Liver (tissue), 3 donors: ENCODE data around the gene PRRG3.

Experiments
- FOXA1 ChIP-seq: IDR thresholded peaks from 2 replicates; pipeline ENCODE4 v1.6.1; 2016; ENCODE audit warnings: antibody characterized with exemption
- GABPA ChIP-seq, 2 donors: IDR thresholded peaks in 1 of 2; conservative IDR thresholded peaks in 1 of 2; 2 replicates each; pipeline ENCODE4 v1.6.1; 2016; ENCODE audit warnings: antibody characterized with exemption in 2 of 2, mild to moderate bottlenecking in 1 of 2, moderate library complexity in 1 of 2
- HNF4A ChIP-seq, 2 donors: conservative IDR thresholded peaks; 2 replicates each; pipeline ENCODE4 v1.6.1; 2016; ENCODE audit warnings: antibody characterized with exemption in 2 of 2, mild to moderate bottlenecking in 2 of 2
- JUND ChIP-seq, 2 donors: IDR thresholded peaks; 2 replicates each; pipeline ENCODE4 v1.6.1; 2016; ENCODE audit warnings: antibody characterized with exemption in 2 of 2
- RAD21 ChIP-seq, 2 donors: IDR thresholded peaks; 2 replicates each; pipeline ENCODE4 v1.6.1; 2016; ENCODE audit warnings: antibody characterized with exemption in 2 of 2, mild to moderate bottlenecking in 2 of 2
- RXRA ChIP-seq, 2 donors: IDR thresholded peaks; 2 replicates each; pipeline ENCODE4 v1.6.1; 2017 to 2018; ENCODE audit warnings: antibody characterized with exemption in 2 of 2, mild to moderate bottlenecking in 1 of 2
- SP1 ChIP-seq: IDR thresholded peaks from 2 replicates; pipeline ENCODE4 v1.6.1; 2018; ENCODE audit warnings: antibody characterized with exemption, mild to moderate bottlenecking
- TAF1 ChIP-seq: conservative IDR thresholded peaks from 2 replicates; pipeline ENCODE4 v1.6.1; 2016; ENCODE audit warnings: antibody characterized with exemption, mild to moderate bottlenecking
- YY1 ChIP-seq: IDR thresholded peaks from 2 replicates; pipeline ENCODE4 v1.6.1; 2016; ENCODE audit warnings: antibody characterized with exemption, mild to moderate bottlenecking
- TF ChIP-seq, protein P1 (sequence below): fragments of 150-350 bp; IDR thresholded peaks from 2 replicates; pipeline ENCODE4 v1.5.1; 2017; ENCODE audit warnings: improper control_type of control experiment, low read depth, low read length; ENCODE audit not compliant: missing input control
- TF ChIP-seq, protein P2 (sequence below): IDR thresholded peaks from 2 replicates; pipeline ENCODE4 v1.6.1; 2016; ENCODE audit warnings: antibody characterized with exemption
- TF ChIP-seq, protein P3 (sequence below): IDR thresholded peaks from 2 replicates; pipeline ENCODE4 v1.6.1; 2016; ENCODE audit warnings: antibody characterized with exemption, mild to moderate bottlenecking
- donor health status: healthy.
- donor health status: healthy.

DNA sequence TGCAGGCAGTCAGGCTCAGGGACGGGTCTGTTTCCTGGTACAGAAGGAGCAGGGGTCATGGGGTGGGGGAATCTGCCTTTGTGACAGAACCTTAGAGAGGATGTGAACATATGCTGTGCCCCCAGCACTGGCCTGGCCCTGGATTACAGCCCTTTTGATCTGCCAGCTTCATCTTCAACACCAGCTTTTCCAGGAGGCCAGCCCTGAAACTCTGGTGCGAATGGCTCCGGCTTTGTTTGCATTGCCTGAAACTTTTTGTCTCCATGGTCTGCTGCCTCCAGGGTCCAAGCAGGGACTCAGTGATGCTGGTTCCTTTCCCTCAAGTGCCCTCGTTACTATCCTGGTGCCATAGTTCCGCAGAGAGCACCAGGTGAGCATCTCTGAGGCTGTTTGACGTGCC, 41.4 kb downstream of the PRRG3 start:
- TF ChIP-seq SP1: no peak
- TF ChIP-seq, protein P1, sequence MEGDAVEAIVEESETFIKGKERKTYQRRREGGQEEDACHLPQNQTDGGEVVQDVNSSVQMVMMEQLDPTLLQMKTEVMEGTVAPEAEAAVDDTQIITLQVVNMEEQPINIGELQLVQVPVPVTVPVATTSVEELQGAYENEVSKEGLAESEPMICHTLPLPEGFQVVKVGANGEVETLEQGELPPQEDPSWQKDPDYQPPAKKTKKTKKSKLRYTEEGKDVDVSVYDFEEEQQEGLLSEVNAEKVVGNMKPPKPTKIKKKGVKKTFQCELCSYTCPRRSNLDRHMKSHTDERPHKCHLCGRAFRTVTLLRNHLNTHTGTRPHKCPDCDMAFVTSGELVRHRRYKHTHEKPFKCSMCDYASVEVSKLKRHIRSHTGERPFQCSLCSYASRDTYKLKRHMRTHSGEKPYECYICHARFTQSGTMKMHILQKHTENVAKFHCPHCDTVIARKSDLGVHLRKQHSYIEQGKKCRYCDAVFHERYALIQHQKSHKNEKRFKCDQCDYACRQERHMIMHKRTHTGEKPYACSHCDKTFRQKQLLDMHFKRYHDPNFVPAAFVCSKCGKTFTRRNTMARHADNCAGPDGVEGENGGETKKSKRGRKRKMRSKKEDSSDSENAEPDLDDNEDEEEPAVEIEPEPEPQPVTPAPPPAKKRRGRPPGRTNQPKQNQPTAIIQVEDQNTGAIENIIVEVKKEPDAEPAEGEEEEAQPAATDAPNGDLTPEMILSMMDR: no peak
- TF ChIP-seq TAF1: no peak
- TF ChIP-seq, protein P2, sequence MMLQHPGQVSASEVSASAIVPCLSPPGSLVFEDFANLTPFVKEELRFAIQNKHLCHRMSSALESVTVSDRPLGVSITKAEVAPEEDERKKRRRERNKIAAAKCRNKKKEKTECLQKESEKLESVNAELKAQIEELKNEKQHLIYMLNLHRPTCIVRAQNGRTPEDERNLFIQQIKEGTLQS: no peak
- no peak for TF ChIP-seq RAD21 (IDR thresholded peaks at IDR 0.05)
- TF ChIP-seq JUND (IDR thresholded peaks at IDR 0.05): no peak
- TF ChIP-seq YY1: no peak
- TF ChIP-seq GABPA (IDR thresholded peaks at IDR 0.05 in 1 of 2, conservative IDR thresholded peaks at IDR 0.05 in 1 of 2): no peak
- TF ChIP-seq RXRA (IDR thresholded peaks at IDR 0.05): no peak
- no peak for TF ChIP-seq FOXA1
- TF ChIP-seq, protein P3, sequence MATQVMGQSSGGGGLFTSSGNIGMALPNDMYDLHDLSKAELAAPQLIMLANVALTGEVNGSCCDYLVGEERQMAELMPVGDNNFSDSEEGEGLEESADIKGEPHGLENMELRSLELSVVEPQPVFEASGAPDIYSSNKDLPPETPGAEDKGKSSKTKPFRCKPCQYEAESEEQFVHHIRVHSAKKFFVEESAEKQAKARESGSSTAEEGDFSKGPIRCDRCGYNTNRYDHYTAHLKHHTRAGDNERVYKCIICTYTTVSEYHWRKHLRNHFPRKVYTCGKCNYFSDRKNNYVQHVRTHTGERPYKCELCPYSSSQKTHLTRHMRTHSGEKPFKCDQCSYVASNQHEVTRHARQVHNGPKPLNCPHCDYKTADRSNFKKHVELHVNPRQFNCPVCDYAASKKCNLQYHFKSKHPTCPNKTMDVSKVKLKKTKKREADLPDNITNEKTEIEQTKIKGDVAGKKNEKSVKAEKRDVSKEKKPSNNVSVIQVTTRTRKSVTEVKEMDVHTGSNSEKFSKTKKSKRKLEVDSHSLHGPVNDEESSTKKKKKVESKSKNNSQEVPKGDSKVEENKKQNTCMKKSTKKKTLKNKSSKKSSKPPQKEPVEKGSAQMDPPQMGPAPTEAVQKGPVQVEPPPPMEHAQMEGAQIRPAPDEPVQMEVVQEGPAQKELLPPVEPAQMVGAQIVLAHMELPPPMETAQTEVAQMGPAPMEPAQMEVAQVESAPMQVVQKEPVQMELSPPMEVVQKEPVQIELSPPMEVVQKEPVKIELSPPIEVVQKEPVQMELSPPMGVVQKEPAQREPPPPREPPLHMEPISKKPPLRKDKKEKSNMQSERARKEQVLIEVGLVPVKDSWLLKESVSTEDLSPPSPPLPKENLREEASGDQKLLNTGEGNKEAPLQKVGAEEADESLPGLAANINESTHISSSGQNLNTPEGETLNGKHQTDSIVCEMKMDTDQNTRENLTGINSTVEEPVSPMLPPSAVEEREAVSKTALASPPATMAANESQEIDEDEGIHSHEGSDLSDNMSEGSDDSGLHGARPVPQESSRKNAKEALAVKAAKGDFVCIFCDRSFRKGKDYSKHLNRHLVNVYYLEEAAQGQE: no peak
- TF ChIP-seq HNF4A (conservative IDR thresholded peaks at IDR 0.05): no peak
